Measurements from ENCODE around the gene PCCA.

The PCCA gene

DNA sequence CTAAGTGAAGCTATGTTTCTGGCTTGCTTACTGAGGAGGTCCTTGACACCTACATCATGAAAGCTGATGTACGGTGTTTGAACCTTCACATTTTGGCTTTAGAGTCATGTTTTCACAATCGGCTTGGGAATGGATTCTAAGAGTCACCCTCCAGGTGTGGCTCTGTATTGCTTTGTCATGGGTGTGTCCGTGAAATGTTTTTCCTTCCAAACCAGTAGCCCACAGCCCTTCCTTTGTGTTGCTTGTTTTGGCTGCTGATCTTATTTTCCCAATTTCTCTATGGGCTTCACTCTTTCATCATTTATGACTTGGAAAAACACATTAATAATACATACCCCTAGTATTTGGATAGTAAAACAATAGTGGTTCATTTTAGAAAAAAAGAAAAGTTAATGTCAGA, 259.1 kb downstream of the PCCA start:
- in situ Hi-C loops (cut with MboI; ENCODE audit: low sequenced_read_pairs) = no loop called here
- Histone ChIP-seq H3K4me1 (no peaks in the 10 kb centered on the region), H3K9me3 (no peaks in the 10 kb centered on the region), H3K36me3 (replicated peaks) (no peaks in the 10 kb centered on the region), H3K27me3 (ENCODE audit: low read depth) (no peaks in the 10 kb centered on the region), H3K4me3 (no peak overlapping the region)
- DNase-seq (ENCODE audit: low spot score in 2 of 2) = no peak

DNA sequence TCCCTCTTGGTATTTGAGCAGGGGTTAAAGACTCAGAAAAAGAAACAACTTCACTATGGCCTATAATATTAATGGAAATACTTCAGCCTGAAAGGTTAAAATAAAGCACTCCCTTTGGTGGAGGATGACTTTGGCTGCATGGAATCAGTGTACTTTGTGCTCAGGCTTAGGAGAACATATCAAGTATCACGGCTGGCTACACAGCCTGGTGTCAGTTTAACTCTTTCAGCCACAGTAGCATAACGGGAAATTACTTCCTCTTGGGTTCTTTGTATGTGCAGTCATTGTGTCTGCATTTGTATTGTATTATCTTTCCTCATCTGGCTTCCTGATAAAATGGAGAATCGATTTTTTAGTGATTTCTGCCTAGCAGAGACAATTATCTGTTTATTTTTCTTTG, 260.7 kb downstream of the PCCA start:
- DNase-seq (ENCODE audit: low spot score in 2 of 2) = no peak
- H3K4me3 ChIP-seq = no peak overlapping the region
- H3K9me3 ChIP-seq = no peaks in the 10 kb centered on the region
- no peaks in the 10 kb centered on the region for H3K36me3 ChIP-seq (replicated peaks)
- in situ Hi-C loops (cut with MboI; ENCODE audit: low sequenced_read_pairs) = no loop called here
- no peaks in the 10 kb centered on the region for H3K4me1 ChIP-seq
- no peaks in the 10 kb centered on the region for H3K27me3 ChIP-seq (ENCODE audit: low read depth)

DNA sequence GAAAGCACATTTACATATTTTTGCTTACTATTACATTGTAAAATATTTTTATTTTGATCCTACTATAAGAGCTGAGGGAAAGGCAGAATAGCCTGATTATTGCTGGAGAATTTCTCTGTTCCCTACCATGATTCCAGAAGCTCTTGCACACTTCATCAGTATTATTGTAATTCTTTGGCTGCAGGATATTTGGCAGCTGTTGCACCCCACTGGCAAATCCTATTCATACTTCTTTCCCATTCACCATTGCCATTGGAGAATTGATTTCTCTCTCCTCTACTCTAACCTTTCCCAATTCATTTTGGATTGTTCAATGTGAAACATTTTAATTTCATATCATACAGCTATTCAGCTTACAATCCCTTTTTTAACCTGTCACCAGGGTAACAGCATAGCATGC, 261.7 kb downstream of the PCCA start:
- H3K27me3 ChIP-seq (ENCODE audit: low read depth) = no peaks in the 10 kb centered on the region
- H3K9me3 ChIP-seq = no peaks in the 10 kb centered on the region
- no peak overlapping the region for H3K4me3 ChIP-seq
- in situ Hi-C loops (cut with MboI; ENCODE audit: low sequenced_read_pairs) = no loop called here
- DNase-seq (ENCODE audit: low spot score in 2 of 2) = no peak
- H3K36me3 ChIP-seq (replicated peaks) = no peaks in the 10 kb centered on the region
- H3K4me1 ChIP-seq = no peaks in the 10 kb centered on the region

DNA sequence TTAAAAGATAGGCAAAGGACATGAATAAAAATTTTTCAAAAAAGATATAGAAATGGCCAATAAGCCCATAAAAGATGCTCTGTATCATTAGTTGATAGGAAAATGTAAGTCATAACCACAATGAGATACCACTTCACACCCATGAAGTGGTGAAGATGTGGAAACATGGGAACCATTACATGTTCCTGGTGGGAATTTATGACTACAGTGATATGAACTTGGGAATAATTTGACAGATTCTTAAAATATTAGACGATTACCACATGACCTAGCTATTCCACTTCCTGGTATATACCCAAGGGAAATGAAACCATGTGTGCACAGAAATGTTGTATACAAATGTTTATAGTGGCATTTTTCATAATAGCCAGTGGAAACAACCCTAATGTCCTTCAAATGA, 267.5 kb downstream of the PCCA start:
- in situ Hi-C loops (cut with MboI; ENCODE audit: low sequenced_read_pairs) = no loop called here
- Histone ChIP-seq H3K9me3 (no peaks in the 10 kb centered on the region), H3K4me3 (no peak overlapping the region), H3K27me3 (ENCODE audit: low read depth) (no peaks in the 10 kb centered on the region), H3K36me3 (replicated peaks) (no peaks in the 10 kb centered on the region), H3K4me1 (no peaks in the 10 kb centered on the region)
- DNase-seq (ENCODE audit: low spot score in 2 of 2) = no peak

DNA sequence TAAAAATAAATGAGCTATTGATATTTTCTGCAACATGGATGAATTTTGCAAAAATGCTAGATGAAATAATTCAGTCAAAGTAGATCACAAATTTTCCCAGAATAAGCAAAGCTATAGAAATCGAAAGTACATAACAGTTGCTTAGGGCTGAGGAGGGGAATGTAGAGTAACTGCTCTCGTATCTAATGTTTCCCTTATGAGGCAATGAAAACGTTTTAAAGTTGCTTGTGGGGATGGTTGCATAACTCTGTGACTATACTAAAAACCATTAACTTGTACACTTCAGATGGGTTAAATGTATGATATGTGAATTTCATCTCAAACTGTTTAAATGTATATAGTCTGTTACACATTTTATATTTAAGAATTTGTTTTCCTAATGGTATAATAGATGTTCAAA, 268.0 kb downstream of the PCCA start:
- Histone ChIP-seq H3K4me3 (no peak overlapping the region), H3K27me3 (ENCODE audit: low read depth) (no peaks in the 10 kb centered on the region), H3K9me3 (no peaks in the 10 kb centered on the region), H3K4me1 (no peaks in the 10 kb centered on the region), H3K36me3 (replicated peaks) (no peaks in the 10 kb centered on the region)
- no peak for DNase-seq (ENCODE audit: low spot score in 2 of 2)
- in situ Hi-C loops (cut with MboI; ENCODE audit: low sequenced_read_pairs) = no loop called here

DNA sequence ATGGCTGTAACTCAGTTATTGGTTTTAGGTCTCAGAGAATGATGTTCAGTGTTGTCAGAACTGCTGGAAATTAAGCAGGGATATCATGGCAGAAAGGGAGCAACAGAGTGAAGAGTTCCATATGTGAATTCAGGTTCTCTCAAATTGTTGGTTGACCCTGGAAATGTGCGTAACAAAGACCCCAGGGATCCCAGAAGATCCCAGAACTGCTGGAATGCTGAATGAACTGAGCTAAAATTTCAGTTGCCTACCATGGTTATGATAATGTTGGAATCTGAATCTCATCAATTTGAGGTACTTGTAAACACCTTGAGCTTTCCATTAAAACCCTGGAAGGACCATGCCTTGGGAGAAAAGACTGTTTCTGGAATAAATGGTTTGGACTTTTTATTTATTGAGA, 268.9 kb downstream of the PCCA start:
- in situ Hi-C loops (cut with MboI; ENCODE audit: low sequenced_read_pairs) = no loop called here
- Histone ChIP-seq H3K4me1 (no peaks in the 10 kb centered on the region), H3K27me3 (ENCODE audit: low read depth) (no peaks in the 10 kb centered on the region), H3K36me3 (replicated peaks) (no peaks in the 10 kb centered on the region), H3K4me3 (no peak overlapping the region), H3K9me3 (no peaks in the 10 kb centered on the region)
- no peak for DNase-seq (ENCODE audit: low spot score in 2 of 2)

DNA sequence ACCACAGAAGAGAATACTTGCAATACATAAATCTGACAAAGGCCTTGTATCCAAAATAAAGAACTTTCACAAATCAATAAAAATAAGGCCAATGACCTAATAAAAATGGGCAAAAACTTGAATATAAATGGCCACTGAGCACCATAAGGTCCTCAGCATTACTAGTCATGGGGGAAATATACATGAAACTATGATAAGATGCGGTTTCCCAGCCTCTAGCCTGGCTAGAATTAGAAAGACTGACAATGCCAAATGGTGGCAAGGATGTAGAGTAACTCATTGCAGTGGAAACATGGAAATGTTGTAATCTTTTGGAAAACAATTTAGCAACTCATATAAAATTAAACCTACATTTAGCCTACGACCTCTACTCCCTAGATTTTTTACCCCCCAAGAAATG, 272.6 kb downstream of the PCCA start:
- Histone ChIP-seq H3K36me3 (replicated peaks) (no peaks in the 10 kb centered on the region), H3K9me3 (no peaks in the 10 kb centered on the region), H3K4me1 (no peaks in the 10 kb centered on the region), H3K27me3 (ENCODE audit: low read depth) (no peaks in the 10 kb centered on the region), H3K4me3 (no peak overlapping the region)
- in situ Hi-C loops (cut with MboI; ENCODE audit: low sequenced_read_pairs) = no loop called here
- no peak for DNase-seq (ENCODE audit: low spot score in 2 of 2)

DNA sequence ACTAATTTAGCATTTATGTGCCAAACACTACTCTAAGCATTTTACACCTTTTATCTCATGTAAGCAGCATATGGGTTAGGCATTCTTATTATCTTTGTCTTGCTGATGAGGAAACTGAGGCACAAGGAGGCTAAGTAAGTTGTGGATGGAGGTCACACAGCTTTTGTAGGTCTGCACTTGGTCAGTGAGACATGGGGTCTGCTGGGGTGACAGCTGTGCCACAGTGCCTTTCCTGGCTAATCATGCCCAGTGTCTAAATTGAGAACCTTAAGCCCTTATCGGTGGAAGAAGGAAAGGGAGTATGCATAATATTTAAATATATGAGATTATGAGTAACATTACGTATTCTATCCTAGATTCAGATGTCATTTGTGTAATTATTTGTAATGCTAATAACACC, 273.5 kb downstream of the PCCA start:
- in situ Hi-C loops (cut with MboI; ENCODE audit: low sequenced_read_pairs) = no loop called here
- Histone ChIP-seq H3K4me1 (no peaks in the 10 kb centered on the region), H3K27me3 (ENCODE audit: low read depth) (no peaks in the 10 kb centered on the region), H3K36me3 (replicated peaks) (no peaks in the 10 kb centered on the region), H3K9me3 (no peaks in the 10 kb centered on the region), H3K4me3 (no peak overlapping the region)
- no peak for DNase-seq (ENCODE audit: low spot score in 2 of 2)

DNA sequence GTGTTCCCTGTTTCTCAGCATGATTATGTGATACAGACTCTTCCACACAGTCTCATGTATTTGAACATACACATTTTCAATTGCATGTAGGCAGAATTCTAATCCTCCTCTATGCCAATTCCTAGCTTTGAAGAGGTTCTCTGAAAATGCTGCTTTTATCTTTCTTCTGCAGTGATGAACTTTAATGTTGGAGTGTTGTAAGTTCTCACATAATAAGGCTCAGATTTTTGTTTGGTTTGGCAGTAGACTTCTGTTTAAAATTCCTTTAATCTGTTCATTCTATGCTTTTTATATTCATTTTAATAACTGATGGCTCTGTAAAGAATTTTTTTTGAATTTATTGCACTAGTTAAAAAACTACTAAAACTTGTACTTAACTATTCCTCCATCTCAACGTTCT, 273.9 kb downstream of the PCCA start:
- no peaks in the 10 kb centered on the region for H3K27me3 ChIP-seq (ENCODE audit: low read depth)
- no peaks in the 10 kb centered on the region for H3K4me1 ChIP-seq
- H3K9me3 ChIP-seq = no peaks in the 10 kb centered on the region
- no peak for DNase-seq (ENCODE audit: low spot score in 2 of 2)
- in situ Hi-C loops (cut with MboI; ENCODE audit: low sequenced_read_pairs) = no loop called here
- H3K4me3 ChIP-seq = no peak overlapping the region
- H3K36me3 ChIP-seq (replicated peaks) = no peaks in the 10 kb centered on the region

DNA sequence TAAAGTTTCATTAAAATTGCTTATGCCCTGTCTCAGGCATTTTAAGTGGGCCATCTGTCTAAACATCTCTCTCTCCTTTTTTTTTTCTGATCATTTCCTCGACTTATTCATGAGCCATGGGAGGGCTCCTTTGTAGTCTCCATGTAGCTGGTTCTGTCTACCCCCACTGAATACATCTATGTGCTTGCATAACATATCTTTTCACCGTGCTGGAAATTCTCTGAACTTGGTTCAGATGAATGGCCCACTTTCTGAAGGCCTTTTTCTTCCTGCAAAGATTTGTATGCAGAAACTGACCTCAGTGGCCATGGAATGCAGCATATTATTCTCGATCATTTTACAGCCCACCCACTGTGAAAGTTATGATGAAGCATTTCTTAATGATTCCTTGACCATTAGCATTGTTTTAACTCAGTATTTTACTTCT, 274.4 kb downstream of the PCCA start:
- in situ Hi-C loops (cut with MboI; ENCODE audit: low sequenced_read_pairs) = no loop called here
- Histone ChIP-seq H3K4me3 (no peak overlapping the region), H3K4me1 (no peaks in the 10 kb centered on the region), H3K36me3 (replicated peaks) (no peaks in the 10 kb centered on the region), H3K9me3 (no peaks in the 10 kb centered on the region), H3K27me3 (ENCODE audit: low read depth) (no peaks in the 10 kb centered on the region)
- no peak for DNase-seq (ENCODE audit: low spot score in 2 of 2)

DNA sequence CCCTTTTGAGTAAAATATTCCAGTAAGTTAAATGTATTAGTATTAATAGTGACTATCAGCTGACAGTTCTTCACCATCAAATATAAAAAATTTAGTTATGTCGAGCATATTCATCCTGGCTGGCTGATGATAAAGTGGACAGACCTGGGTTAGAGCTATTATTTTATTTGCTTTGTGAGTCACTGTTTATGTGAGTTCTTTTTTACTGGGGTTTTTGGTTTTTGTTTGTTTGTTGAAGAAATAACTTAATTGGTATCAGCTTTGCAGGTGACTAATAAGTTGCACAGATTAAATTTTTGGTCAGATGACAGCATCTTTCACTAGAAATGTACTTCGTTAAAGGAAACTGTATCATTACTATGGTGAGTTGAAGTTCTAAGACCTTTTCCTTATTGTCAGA, 275.0 kb downstream of the PCCA start:
- H3K4me3 ChIP-seq = no peak overlapping the region
- H3K4me1 ChIP-seq = no peaks in the 10 kb centered on the region; the same call in 1 of the 2 replicates
- no peak for DNase-seq (ENCODE audit: low spot score in 2 of 2)
- no peaks in the 10 kb centered on the region for H3K27me3 ChIP-seq (ENCODE audit: low read depth)
- H3K9me3 ChIP-seq = no peaks in the 10 kb centered on the region
- no peaks in the 10 kb centered on the region for H3K36me3 ChIP-seq (replicated peaks)
- in situ Hi-C loops (cut with MboI; ENCODE audit: low sequenced_read_pairs) = no loop called here

DNA sequence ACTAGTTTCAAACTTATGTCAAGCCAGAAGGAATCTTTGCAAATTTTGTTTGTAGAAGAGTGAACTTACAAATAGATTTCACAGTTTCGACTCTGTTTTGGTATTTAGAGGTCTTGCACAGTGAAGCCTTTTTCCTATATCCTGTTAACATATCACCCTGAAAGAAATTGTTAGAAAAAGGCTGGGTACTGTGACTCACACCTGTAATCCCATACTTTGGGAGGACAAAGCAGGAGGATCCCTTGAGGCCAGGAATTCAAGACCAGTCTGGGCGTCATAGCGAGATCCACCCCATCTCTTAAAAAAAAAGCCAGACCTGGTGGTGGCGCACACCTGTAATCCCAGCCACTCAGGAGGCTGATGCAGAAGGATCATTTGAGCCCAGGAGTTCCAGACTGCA, 275.7 kb downstream of the PCCA start:
- H3K36me3 ChIP-seq (replicated peaks) = no peaks in the 10 kb centered on the region
- in situ Hi-C loops (cut with MboI; ENCODE audit: low sequenced_read_pairs) = no loop called here
- no peaks in the 10 kb centered on the region; the same call in 1 of the 2 replicates for H3K4me1 ChIP-seq
- H3K4me3 ChIP-seq = no peak overlapping the region
- no peaks in the 10 kb centered on the region for H3K27me3 ChIP-seq (ENCODE audit: low read depth)
- H3K9me3 ChIP-seq = no peaks in the 10 kb centered on the region
- no peak for DNase-seq (ENCODE audit: low spot score in 2 of 2)

DNA sequence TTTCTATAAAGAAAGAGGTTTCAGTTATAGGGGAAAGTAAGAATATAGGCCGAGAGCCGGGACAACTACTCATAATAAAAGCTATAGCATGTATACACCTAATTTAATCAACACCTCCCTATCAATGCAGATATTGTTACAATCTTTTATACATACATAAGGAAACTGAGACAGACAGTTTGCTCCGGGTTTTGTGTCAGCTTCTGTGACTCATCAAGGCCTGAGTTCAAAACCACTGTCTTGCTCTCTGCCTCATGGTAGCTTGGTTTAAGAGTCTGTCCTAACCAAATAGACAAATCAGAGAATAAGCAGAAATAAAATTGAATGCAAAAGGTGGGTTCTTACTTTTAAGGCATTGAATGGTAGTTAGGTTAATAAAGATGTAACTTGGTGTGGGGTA, 276.8 kb downstream of the PCCA start:
- Histone ChIP-seq H3K27me3 (ENCODE audit: low read depth) (no peaks in the 10 kb centered on the region), H3K9me3 (no peaks in the 10 kb centered on the region), H3K4me1 (no peaks in the 10 kb centered on the region; the same call in 1 of the 2 replicates), H3K4me3 (no peak overlapping the region), H3K36me3 (replicated peaks) (no peaks in the 10 kb centered on the region)
- in situ Hi-C loops (cut with MboI; ENCODE audit: low sequenced_read_pairs) = no loop called here
- DNase-seq (ENCODE audit: low spot score in 2 of 2) = no peak

DNA sequence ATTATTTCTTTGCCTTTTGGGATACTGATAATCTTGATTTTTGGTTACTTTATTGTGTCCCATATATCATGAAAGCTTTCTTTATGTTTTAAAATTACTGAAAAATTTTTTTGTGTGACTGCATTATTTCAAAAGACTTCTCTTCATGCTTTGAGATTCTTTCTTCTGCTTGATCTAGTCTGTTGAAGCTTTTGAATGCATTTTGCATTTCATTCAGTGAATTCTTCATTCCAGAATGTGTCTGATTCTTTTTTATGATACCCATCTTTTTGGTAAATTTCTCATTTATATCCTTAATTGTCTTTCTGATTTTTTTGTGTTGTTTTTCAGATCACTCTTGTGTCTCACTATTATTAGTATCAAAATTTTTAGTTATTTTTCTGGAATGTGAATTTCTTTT, 289.6 kb downstream of the PCCA start:
- Histone ChIP-seq H3K27me3 (ENCODE audit: low read depth) (no peaks in the 10 kb centered on the region), H3K4me3 (no peak overlapping the region), H3K9me3 (peaks cover 6% of the 10 kb centered on the region; the same call in 1 of the 2 replicates), H3K36me3 (replicated peaks) (no peaks in the 10 kb centered on the region), H3K4me1 (no peaks in the 10 kb centered on the region)
- in situ Hi-C loops (cut with MboI; ENCODE audit: low sequenced_read_pairs) = no loop called here
- DNase-seq (ENCODE audit: low spot score in 2 of 2) = no peak

DNA sequence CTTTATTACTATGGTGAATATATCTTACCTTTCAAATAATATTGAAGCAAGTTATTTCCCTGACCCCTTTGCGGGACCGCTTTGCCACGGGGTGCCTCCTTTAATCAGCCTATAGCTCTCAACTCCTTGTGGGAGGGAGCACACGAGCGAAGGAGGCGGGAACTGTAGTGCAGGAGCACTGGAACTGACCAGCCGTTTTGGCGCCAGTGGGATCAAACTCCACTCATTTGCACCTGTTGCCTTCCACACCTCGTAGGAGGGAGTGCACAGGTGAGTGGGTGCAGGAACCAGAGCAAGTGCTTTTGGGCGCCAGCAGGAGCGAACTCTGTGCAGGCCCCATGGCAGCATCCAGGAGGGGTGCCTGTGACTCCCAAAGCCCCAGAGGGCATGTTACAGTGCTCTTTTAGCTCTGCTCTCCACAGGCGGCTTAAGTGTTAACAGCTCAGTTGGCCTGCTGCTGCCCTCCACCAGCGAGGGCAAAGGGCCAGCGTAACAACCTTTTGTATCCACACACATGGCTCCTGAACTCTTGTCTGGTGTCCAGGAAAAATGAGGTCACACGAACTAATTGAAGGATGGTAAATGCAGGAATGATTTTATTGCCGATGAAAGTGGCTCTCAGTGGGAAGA, 292.8 kb downstream of the PCCA start:
- in situ Hi-C loops (cut with MboI; ENCODE audit: low sequenced_read_pairs) = no loop called here
- Histone ChIP-seq H3K36me3 (replicated peaks) (no peaks in the 10 kb centered on the region), H3K27me3 (ENCODE audit: low read depth) (no peaks in the 10 kb centered on the region), H3K4me1 (no peaks in the 10 kb centered on the region), H3K4me3 (no peak overlapping the region), H3K9me3 (peaks cover 6% of the 10 kb centered on the region; the same call in 1 of the 2 replicates)
- DNase-seq (ENCODE audit: low spot score in 2 of 2) = no peak

Data from HAP-1 (cell line).